Measurements from ENCODE around the gene PRRT3. TPM values are rescaled to one million over a fixed set of nuclear protein-coding genes. Genes with fewer than 3 reads are reported as not detected.

The PRRT3 gene
- total RNA-seq, 1 experiment from 2014 or later = 11.5 TPM

- no peak for DNase-seq (ENCODE audit: low spot score)
- in situ Hi-C loops (cut with HindIII; ENCODE audit: low sequenced_read_pairs) = no loop called here
These were observed 19.7 kb downstream of the PRRT3 start for GRCh38 chr3:9932535-9932842.

- in situ Hi-C loops (cut with HindIII; ENCODE audit: low sequenced_read_pairs) = no loop called here
- no peak for DNase-seq (ENCODE audit: low spot score)
These were observed 21.3 kb downstream of the PRRT3 start for GRCh38 chr3:9930804-9931418.

- no peak for DNase-seq (ENCODE audit: low spot score)
- in situ Hi-C loops (cut with HindIII; ENCODE audit: low sequenced_read_pairs) = no loop called here
These were observed 24.1 kb downstream of the PRRT3 start for GRCh38 chr3:9928158-9928557.

DNA sequence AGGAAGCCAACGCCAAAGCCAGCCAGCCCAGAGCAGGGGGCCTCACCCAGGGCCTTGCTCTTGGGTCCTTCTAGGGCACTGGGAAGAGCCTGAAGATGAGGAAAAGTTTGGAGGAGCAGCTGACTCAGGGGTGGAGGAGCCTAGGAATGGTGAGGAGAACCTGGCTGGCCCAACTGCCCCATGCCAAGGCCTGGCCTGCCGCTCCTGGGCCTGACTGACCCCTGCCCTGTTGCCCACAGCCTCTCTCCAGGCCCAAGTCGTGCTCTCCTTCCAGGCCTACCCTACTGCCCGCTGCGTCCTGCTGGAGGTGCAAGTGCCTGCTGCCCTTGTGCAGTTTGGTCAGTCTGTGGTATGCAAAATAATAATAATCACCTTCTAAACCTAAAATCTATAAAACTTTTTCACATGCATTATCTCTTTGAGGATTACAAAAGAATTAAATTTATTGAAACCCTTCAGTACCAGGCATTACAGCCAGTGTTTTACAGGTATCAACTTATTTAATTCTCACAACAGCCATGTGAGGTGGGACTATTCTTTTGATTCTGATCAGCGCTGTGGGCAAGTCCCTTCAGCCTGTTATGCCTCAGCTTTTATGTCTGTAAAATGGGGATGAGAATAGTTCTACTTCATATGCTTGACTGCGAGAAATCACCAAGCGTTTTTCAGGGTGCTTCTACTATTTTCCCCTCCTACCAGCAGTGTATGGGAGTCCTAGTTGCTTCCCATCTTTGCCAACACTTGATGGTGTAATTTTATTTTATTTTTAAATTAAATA, 33.8 kb downstream of the PRRT3 start:
- no peak for DNase-seq (ENCODE audit: low spot score)

DNA sequence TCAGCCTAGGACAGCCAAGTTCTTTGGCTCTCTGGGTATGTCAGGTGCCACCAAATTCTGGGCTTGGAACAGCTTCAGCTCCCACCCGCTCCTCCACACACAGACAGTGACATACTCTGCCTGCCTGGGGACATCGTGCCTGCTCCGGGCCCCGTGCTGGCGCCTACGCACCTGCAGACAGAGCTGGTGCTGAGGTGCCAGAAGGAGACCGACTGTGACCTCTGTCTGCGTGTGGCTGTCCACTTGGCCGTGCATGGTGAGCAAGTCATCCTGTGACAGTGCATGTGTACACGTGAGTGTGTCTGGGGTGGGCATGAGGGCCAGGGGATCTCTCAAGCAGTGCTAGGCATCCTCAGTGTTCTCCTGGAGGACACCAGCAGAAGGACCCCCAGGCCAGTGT, 34.4 kb downstream of the PRRT3 start:
- in situ Hi-C loops (cut with HindIII; ENCODE audit: low sequenced_read_pairs) = no loop called here
- DNase-seq (ENCODE audit: low spot score) = no peak

More for the DNA sequence above, 33.8 kb downstream of the PRRT3 start:
- in situ Hi-C loops (cut with HindIII; ENCODE audit: low sequenced_read_pairs) = no loop called here

DNA sequence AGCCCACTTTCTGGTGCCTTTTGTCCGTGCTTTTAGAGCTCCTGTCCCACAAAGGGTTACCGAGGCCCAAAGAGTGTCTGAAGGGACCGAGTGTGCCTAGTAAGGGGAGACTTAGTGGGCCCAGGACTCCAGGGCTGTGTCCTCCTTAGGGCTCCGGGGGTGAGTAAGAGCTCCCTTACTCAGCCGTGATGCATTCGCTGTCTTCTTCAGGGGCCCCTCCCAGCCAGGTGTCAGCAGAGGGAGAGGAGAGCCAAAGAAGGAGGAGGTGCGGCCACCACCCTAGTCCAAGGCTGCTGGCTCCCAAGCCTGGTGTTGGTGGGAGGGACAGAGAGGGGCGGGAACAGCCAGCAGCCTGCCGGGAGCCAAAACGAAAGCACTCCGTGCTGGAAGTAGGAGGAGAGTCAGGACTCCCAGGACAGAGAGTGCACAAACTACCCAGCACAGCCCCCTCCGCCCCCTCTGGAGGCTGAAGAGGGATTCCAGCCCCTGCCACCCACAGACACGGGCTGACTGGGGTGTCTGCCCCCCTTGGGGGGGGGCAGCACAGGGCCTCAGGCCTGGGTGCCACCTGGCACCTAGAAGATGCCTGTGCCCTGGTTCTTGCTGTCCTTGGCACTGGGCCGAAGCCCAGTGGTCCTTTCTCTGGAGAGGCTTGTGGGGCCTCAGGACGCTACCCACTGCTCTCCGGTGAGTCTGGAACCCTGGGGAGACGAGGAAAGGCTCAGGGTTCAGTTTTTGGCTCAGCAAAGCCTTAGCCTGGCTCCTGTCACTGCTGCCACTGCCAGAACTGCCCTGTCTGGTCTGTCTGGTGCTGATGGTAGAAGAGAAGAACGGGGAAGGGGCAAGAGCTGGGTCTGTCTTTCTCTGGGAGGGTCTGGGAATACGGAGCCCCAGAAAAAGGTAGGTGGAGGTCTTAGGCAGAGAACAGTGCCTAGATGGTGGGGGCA, 35.2 kb downstream of the PRRT3 start, which contains the start of gene IL17RC:
Gene IL17RC (plus strand): TSS at position 365 of the 947 bp plus-strand sequence. CDS start 218 bp downstream, at position 583.
- in situ Hi-C loops (cut with HindIII; ENCODE audit: low sequenced_read_pairs) = no loop called here
- DNase-seq (ENCODE audit: low spot score) = peak; percentile 86

GRCh38 chr3:9916346-9916733, 35.9 kb downstream of the PRRT3 start:
- in situ Hi-C loops (cut with HindIII; ENCODE audit: low sequenced_read_pairs) = no loop called here
- DNase-seq (ENCODE audit: low spot score) = peak; percentile 36

- DNase-seq (ENCODE audit: low spot score) = peak; percentile 63
- in situ Hi-C loops (cut with HindIII; ENCODE audit: low sequenced_read_pairs) = no loop called here
These were observed 36.7 kb downstream of the PRRT3 start for GRCh38 chr3:9915254-9916141.

DNA sequence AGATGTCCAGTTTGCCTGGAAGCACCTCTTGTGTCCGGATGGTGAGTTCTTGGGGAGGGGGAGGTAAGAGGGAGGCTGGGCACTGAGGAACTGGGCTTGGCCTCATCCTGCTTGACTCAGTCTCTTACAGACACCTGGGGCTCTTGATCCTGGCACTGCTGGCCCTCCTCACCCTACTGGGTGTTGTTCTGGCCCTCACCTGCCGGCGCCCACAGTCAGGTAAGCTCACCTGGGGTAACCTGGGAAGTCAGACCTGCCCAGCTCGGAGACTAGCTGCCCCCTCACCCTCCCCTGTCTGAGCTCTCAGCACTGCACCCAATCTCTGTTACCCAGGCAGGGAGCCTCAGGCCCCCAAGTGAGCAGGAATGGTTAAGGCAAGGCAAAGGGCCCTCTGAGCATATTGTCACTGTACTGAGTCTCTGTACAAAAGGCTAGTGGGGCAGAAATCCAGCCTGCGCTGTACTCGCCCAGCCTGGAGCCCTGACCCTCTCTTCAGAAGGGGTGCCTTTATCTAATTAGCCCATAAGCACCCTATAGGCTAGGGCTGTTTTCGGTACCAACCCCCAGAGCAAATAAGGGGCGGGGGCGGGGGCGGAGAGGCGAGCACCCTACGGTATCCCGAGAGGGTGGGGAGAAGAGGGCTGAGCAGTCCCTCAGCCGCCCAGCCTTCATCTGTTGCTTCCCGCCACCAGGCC, 37.5 kb downstream of the PRRT3 start:
- in situ Hi-C loops (cut with HindIII; ENCODE audit: low sequenced_read_pairs) = no loop called here
- DNase-seq (ENCODE audit: low spot score) = no peak

DNA sequence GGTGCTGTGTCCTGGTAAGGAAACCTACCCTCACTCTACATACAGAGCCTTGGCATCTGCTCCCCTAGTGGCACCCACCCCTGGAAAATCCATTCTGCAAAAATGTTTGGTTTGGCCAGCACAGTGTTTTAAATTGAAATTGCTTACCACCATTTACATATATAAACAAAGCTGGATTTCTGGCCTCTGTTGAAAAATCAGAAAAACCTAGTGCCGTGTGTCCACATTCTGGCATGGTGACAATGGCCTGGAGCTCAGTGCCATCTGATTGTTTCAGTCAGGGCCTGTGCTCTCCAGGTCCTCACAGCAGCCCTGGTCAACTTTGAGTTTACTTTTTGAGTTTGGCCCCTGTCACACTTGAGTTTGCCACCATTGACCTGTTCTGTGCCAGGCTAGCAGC, 38.2 kb downstream of the PRRT3 start:
- no peak for DNase-seq (ENCODE audit: low spot score)
- in situ Hi-C loops (cut with HindIII; ENCODE audit: low sequenced_read_pairs) = no loop called here

DNA sequence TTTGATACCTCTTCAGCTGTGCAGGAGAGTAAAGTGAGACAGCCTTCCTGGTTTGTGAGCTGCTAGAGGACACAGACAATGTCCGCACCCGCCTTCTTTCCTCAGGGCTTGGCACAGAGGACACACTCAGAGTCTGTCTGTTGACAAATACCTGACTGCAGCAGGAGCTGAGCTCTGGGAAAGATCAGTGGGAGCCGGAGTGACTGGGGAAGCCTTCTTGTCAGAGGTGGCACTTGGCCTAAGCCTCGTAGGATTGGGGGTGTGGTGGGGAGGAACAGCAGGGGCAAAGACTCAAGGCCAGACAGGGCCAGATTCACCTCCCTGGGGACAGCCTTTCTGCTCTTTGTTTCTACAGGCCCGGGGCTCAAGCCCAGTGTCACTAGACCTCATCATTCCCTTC, 38.6 kb downstream of the PRRT3 start:
- in situ Hi-C loops (cut with HindIII; ENCODE audit: low sequenced_read_pairs) = no loop called here
- no peak for DNase-seq (ENCODE audit: low spot score)

- DNase-seq (ENCODE audit: low spot score) = no peak
- in situ Hi-C loops (cut with HindIII; ENCODE audit: low sequenced_read_pairs) = no loop called here
These were observed 39.8 kb downstream of the PRRT3 start for GRCh38 chr3:9912294-9912935.

DNA sequence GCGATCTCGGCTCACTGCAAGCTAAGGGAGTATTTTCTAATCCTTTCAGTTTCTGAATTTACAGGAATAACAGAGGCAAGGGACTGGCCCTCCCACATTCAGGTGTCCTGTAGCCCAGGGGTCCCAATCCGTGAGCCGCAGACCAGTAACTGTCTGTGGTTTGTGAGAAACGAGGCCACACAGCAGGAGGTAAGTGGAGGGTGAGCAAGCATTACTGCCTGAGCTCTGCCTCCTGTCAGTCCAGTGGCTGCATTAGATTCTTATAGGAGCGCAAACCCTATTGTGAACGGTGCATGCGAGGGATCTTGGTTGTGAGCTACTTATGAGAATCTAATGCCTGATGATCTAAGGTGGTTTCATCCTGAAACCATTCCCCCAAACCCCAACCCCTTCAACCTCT, 40.3 kb downstream of the PRRT3 start:
- DNase-seq (ENCODE audit: low spot score) = no peak
- in situ Hi-C loops (cut with HindIII; ENCODE audit: low sequenced_read_pairs) = no loop called here

- in situ Hi-C loops (cut with HindIII; ENCODE audit: low sequenced_read_pairs) = no loop called here
- DNase-seq (ENCODE audit: low spot score) = no peak
These were observed 42.8 kb downstream of the PRRT3 start for GRCh38 chr3:9909221-9910013.

DNA sequence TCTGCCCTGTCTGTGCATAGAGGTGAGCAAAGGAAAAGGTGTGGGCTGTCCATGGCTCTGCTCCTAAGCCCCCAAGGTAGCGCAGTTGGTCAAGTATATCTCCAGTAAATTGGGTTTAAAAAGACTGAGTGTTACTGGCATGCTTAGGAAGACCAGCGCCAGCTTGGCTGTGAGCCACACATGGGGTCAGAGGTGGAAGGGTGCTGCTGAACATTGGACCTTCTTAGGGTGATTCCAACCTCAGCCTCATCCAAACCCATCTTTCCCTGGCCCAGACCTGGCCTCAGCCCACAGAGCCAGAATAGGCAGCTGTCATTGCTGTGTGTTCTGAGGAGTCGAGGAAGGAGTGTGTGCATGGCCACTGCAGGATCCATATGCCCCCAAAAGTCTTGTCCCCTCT, 43.9 kb downstream of the PRRT3 start:
- no peak for DNase-seq (ENCODE audit: low spot score)
- in situ Hi-C loops (cut with HindIII; ENCODE audit: low sequenced_read_pairs) = no loop called here

GRCh38 chr3:9906480-9906879, 45.7 kb downstream of the PRRT3 start:
- DNase-seq (ENCODE audit: low spot score) = no peak
- in situ Hi-C loops (cut with HindIII; ENCODE audit: low sequenced_read_pairs) = no loop called here

GRCh38 chr3:9903904-9904303, 48.3 kb downstream of the PRRT3 start:
- in situ Hi-C loops (cut with HindIII; ENCODE audit: low sequenced_read_pairs) = no loop called here

More at GRCh38 chr3:9903904-9904303, 48.3 kb downstream of the PRRT3 start:
- DNase-seq (ENCODE audit: low spot score) = peak; percentile 13

Data from G401 (cell line).